HG02588 (cell line): ENCODE data around the gene GADD45GIP1.
"Not testable (repeated sequence)": the region's sequence is repeated elsewhere in the genome, so short reads cannot be mapped to it uniquely, and the experiment has no call there.

Experiments used
- ATAC-seq: cut with Tn5 transposase; IDR thresholded peaks from one replicate; pipeline ENCODE4 v1.9.1; 2021; ENCODE audit warnings: mild to moderate bottlenecking, moderate library complexity; ENCODE audit not compliant: unreplicated experiment

GADD45GIP1 gene

DNA sequence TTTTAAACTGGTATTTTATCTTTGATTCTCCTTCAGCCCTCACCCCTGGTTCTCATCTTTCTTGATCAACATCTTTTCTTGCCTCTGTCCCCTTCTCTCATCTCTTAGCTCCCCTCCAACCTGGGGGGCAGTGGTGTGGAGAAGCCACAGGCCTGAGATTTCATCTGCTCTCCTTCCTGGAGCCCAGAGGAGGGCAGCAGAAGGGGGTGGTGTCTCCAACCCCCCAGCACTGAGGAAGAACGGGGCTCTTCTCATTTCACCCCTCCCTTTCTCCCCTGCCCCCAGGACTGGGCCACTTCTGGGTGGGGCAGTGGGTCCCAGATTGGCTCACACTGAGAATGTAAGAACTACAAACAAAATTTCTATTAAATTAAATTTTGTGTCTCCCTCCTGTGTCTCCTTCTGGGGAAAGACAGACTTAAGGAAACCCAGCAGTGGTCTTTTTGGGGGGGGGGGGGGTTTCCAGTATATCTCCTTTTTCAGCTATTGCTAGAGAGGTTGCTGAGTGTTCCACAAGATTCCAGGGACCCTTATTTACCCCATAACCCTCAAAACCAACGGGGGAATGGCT lies 12.8 kb downstream of the GADD45GIP1 start:
- ATAC-seq: no peak

GRCh38 chr19:12943437-12944044 lies 13.5 kb downstream of the GADD45GIP1 start:
- no peak for ATAC-seq

GRCh38 chr19:12940897-12941296 lies 16.1 kb downstream of the GADD45GIP1 start:
- ATAC-seq: no peak

DNA sequence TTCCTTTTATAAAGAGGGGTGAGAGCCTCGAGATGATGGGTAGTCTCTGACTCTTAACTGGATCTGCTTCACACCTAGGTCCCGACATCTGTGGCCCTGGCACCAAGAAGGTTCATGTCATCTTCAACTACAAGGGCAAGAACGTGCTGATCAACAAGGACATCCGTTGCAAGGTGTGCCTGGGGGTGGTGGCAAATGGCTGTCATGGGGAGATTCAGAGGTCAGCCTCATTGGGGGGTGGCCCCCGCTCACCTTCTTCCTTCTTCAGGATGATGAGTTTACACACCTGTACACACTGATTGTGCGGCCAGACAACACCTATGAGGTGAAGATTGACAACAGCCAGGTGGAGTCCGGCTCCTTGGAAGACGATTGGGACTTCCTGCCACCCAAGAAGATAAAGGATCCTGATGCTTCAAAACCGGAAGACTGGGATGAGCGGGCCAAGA lies 17.0 kb downstream of the GADD45GIP1 start:
- ATAC-seq: no peak

DNA sequence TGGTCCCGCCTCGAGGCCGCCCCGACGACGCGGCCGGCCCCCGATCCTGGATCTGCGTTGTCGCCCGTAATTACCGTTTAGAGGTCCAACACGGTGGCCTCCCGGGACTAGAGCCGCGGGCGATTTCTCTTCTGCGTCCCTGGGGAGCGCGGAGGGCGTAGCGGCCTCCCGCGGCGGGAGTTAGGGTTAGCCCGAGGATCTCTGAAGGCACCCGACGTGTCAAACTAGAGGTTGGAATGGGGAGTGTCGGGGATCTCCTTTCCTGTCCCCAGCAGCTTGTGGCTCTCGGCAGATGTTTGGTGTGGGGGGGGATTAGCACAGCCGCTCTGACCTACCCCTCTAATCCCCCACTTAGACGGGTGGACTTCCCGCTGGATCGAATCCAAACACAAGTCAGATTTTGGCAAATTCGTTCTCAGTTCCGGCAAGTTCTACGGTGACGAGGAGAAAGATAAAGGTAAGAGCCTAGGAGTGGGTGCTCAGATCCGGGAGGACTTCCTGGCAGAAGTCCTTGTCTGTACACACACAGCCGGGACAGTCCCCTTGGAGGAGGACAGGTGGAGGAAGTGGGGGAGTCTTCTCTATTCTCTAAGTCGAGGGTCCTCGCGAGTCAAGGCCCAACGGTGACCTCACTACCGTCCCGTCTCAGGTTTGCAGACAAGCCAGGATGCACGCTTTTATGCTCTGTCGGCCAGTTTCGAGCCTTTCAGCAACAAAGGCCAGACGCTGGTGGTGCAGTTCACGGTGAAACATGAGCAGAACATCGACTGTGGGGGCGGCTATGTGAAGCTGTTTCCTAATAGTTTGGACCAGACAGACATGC lies 18.0 kb downstream of the GADD45GIP1 start:
- peak; percentile 4 for ATAC-seq

GRCh38 chr19:12937927-12938778 lies 18.9 kb downstream of the GADD45GIP1 start, which contains the start of gene CALR:
Gene CALR, plus strand, starts transcription at chr19:12938609. Its CDS starts 71 bp downstream, at chr19:12938680.
- peak; percentile 80 for ATAC-seq

DNA sequence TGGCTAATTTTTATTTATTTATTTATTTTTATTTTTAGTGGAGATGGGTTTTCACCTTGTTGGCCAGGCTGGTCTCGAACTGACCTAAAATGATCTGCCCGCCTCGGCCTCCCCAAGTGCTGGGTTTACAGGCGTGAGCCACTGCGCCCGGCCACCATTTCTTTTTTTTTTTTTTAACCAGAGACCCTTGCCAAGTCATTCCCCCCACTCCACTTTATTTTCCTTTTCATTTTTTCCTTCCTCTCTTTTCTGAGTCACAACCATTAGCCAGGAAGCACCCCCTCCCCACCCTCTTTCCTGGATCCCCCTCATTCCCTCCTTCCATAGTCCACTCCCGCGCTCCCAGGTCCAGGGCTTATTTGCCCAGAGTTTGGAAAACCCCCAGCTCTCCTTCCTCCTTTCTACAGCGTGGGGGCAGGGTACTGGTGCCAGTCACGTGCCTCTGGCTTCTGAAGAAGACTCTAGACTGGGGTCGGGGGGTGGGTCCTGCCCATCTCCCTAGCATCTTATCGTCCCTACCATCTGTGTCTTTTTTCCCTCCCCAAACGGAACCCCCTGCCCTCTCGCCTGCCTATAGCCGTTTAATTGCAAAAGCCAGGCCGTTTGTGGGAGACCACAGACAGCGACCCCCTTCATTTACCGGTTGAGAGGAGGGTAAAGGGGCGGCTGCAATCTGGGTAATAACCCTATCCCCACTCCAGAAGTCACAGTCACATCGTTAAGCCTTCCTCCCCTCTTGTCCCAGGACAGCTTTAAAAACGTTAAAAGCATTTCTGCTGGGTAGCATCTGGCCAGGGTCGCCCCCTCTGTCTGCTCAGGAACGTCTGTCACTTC lies 19.7 kb downstream of the GADD45GIP1 start:
- no peak for ATAC-seq

- ATAC-seq: no peak
These were observed 20.4 kb downstream of the GADD45GIP1 start for GRCh38 chr19:12936582-12936981.

DNA sequence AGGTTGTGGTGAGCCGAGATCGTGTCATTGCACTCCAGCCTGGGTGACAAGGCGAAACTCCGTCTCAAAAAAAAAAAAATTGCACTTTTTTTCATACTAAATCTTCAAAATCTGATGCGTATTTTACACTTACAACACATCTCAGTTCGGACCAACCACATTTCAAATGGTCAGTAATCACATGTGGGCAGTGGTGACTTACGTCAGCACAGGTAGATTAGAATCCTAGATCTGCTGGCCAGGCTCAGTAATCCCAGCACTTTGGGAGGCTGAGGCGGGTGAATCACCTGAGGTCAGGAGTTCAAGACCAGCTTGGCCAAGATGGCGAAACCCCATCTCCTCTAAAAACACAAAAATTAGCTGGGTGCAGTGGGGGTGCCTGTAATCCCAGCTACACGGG lies 22.0 kb downstream of the GADD45GIP1 start:
- no peak for ATAC-seq

- ATAC-seq: peak; percentile 45
These were observed 23.5 kb downstream of the GADD45GIP1 start, which contains the start of gene FARSA for GRCh38 chr19:12933287-12934072. Gene FARSA, minus strand, starts transcription at chr19:12933711. Its CDS starts 15 bp downstream, at chr19:12933696.

DNA sequence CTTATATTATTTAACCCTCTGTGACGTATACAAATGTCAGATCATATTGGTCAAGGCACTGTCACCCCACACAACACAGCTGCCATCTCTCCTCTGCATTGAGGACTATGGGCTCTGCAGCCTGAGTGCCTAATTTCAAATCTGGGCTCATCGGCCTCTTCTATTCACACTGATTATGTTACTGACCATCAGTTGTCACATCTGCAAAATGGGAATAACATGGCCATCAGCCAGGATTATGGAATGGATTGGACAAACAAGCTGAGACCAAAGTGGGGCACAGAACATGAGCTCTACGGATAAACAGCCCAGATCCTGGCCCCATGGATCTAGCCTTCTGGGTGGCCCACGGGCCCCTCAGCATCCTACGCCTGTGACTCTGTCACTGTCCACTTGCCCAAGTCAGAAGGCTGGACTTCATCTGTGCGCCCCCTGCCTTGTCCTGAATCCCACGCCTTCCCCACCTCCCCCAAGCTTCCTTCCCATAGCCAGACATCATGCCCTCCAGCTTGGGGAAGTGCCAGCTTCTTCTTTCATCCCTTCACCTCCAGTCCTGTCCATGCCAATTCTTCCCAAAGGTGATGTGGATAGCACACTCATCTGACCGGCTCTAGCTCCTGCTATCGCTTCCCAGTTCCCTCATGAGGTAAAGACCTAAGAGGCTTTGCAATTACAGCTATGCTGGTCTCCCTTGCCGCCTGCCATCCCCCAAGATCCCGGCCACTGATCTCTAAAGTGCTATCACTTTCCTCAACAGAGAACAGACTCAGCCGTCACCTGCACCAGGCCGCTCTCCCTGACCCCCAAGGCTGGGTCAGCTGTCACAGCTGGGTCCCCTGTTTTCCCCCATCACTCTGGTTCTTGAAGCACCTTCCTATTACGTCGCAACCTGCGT lies 24.4 kb downstream of the GADD45GIP1 start:
- ATAC-seq: no peak

GRCh38 chr19:12930002-12930645 lies 26.9 kb downstream of the GADD45GIP1 start:
- ATAC-seq: no peak

DNA sequence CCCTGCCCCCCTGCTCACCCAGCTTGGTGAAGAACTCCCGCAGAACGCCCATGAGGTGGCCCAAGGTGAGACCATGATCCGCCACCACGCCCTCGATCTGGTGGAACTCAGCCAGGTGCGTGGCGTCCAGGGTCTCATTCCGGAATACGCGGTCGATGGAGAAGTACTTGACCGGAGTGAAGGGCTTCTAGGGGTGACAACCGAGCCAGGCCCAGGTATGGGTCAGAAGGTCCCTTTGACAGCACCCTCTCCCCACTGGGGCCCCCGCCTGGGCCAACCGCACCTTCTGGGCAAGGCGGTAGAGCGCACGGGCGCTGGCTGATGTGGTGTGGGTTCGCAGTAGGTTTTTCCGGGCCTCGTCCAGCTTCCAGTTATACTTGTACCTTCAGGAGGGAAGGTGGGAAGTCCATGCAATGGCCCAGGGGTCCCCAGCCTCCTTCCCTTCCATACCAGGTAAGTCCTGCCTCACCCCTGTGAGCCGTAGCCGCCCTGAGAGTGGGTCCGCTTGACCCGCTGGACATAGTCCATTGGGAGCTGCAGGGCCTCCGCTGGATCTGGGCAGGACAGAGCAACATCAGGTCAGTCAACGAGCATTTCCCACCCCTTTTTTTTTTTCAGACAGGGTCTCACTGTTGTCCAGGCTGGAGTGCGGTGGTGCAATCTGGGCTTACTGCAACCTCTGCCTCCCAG lies 32.3 kb downstream of the GADD45GIP1 start:
- ATAC-seq: no peak

DNA sequence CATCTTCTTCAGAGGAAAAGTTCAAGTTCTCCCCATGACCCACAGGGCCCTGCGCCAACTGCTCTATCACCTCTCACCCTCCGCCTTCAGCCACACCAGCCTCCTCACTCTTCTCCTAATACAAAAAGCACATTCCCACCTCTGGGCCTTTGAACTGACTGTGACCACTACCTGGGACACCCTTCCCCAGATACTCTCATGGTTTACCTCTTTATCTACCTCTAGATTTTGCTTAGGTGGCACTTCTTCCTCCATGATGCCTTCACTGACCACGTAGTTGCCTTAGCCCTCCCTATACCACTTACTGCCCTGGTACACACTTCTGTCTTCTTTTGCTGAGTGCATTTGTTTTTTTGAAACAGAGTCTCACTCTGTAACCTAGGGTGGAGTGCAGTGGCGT lies 34.1 kb downstream of the GADD45GIP1 start:
- ATAC-seq: no peak

DNA sequence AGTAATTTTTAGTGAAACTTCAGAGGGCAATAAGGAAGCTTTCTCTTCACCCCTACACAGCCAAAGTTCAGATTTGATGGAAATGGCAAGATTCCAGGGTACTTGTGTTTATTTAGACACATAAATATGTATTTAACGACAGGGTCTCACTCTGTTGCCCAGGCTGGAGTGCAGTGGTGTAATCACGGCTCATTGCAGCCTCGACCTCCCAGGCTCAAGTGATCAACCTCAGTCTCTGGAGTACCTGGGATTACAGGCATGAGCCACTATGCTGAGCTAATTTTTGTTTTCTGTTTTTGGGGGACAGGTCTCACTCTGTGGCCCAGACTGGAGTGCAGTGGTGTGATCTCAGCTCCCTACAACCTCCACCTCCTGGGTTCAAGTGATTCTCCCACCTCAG lies 36.0 kb downstream of the GADD45GIP1 start:
- ATAC-seq: no peak

- no peak for ATAC-seq
These were observed 38.8 kb downstream of the GADD45GIP1 start for GRCh38 chr19:12918253-12918652.

GRCh38 chr19:12915860-12916259 lies 41.2 kb downstream of the GADD45GIP1 start:
- not testable (repeated sequence) for ATAC-seq
